ENCODE results near the gene GFI1. TPM values are rescaled to one million over a fixed set of nuclear protein-coding genes. Genes with fewer than 3 reads are reported as not detected.

The GFI1 gene
- total and polyA plus RNA-seq, 2 of the 13 experiments (the other 11 are each of a cell fraction or from before 2014, with no cell fraction given), result 10.3 to 10.5 TPM

- TF ChIP-seq ARID5B (CRISPR knock-in tag; IDR thresholded peaks at IDR 0.05), result peak; percentile 87; the same call in 1 of the 2 replicates
- peak; percentile 73; the same call in 1 of the 2 replicates for TF ChIP-seq KMT2B (CRISPR knock-in tag; IDR thresholded peaks at IDR 0.05)
- TF ChIP-seq MED8 (CRISPR knock-in tag; IDR thresholded peaks at IDR 0.05; ENCODE audit: insufficient replicate concordance), result no peak
- peak; percentile 96 for TF ChIP-seq ZMYM4 (CRISPR knock-in tag; IDR thresholded peaks at IDR 0.05)
- TF ChIP-seq HOXD1 (CRISPR knock-in tag; IDR thresholded peaks at IDR 0.05), result peak; percentile 34; the same call in 1 of the 2 replicates
- no peak for TF ChIP-seq RBM39 (IDR thresholded peaks at IDR 0.05; ENCODE audit: low read depth, low read length, poor library complexity, severe bottlenecking)
- no peak for TF ChIP-seq ZBTB39 (CRISPR knock-in tag; IDR thresholded peaks at IDR 0.05)
- TF ChIP-seq ZFAT (CRISPR knock-in tag; conservative IDR thresholded peaks at IDR 0.05), result no peak
- TF ChIP-seq HOMEZ (CRISPR knock-in tag; IDR thresholded peaks at IDR 0.05; ENCODE audit: low read depth), result peak; percentile 88
- peak; percentile 87 for TF ChIP-seq YEATS2 (CRISPR knock-in tag; IDR thresholded peaks at IDR 0.05; ENCODE audit: borderline replicate concordance)
- TF ChIP-seq ZNF564 (CRISPR knock-in tag; IDR thresholded peaks at IDR 0.05), result no peak
- TF ChIP-seq POGK (CRISPR knock-in tag; conservative IDR thresholded peaks at IDR 0.05), result no peak; the same call in 1 of the 2 replicates
- TF ChIP-seq ZNF644 (CRISPR knock-in tag; IDR thresholded peaks at IDR 0.05; ENCODE audit: low read depth), result no peak
- peak; percentile 61; the same call in 1 of the 2 replicates for TF ChIP-seq E2F5 (CRISPR knock-in tag; conservative IDR thresholded peaks at IDR 0.05)
- TF ChIP-seq ZMAT3 (CRISPR knock-in tag; conservative IDR thresholded peaks at IDR 0.05), result peak; percentile 65; the same call in 1 of the 2 replicates
- TF ChIP-seq SIN3A (IDR thresholded peaks at IDR 0.05; ENCODE audit: borderline replicate concordance, low read depth, low read length), result peak; percentile 67; the same call in 1 of the 2 replicates
- TF ChIP-seq JARID2 (CRISPR knock-in tag; IDR thresholded peaks at IDR 0.05; ENCODE audit: insufficient replicate concordance), result peak; percentile 76
- no peak for TF ChIP-seq MTF1 (CRISPR knock-in tag; IDR thresholded peaks at IDR 0.05)
- TF ChIP-seq ZNF614 (CRISPR knock-in tag; IDR thresholded peaks at IDR 0.05; ENCODE audit: borderline replicate concordance), result peak; percentile 70; the same call in 1 of the 2 replicates
Observed at GRCh38 chr1:92441697-92442342, 44.9 kb downstream of the GFI1 start (continued).

Measured in HepG2 (cell line).